ENCODE measurements around the gene COL4A2.
"Not testable (repeated sequence)": the region's sequence is repeated elsewhere in the genome, so short reads cannot be mapped to it uniquely, and the experiment has no call there.

Gene COL4A2

GRCh38 chr13:110450941-110451730 lies 144.1 kb downstream of the COL4A2 start:
- Histone ChIP-seq H3K4me1 (ENCODE audit: control insufficient read depth in 1 of 2, insufficient read depth in 1 of 2, low read depth in 1 of 2, low read length in 1 of 2) (no peaks in the 10 kb centered on the region), H3K9me3 (no peaks in the 10 kb centered on the region), H3K27ac (no peak overlapping the region), H3K4me3 (ENCODE audit: low read depth in 1 of 2, low read length in 1 of 2) (no peak overlapping the region), H3K36me3 (no peaks in the 10 kb centered on the region), H3K27me3 (no peaks in the 10 kb centered on the region)
- no peak for TF ChIP-seq CTCF (IDR thresholded peaks at IDR 0.05)

- not testable (repeated sequence) for H3K4me1 ChIP-seq (ENCODE audit: control insufficient read depth in 1 of 2, insufficient read depth in 1 of 2, low read depth in 1 of 2, low read length in 1 of 2); H3K36me3 ChIP-seq; H3K27me3 ChIP-seq; H3K4me3 ChIP-seq (ENCODE audit: low read depth in 1 of 2, low read length in 1 of 2); H3K9me3 ChIP-seq; H3K27ac ChIP-seq
Observed at GRCh38 chr13:110453091-110453490, 146.0 kb downstream of the COL4A2 start.

- no peaks in the 10 kb centered on the region for H3K36me3 ChIP-seq
- no peak for TF ChIP-seq CTCF (IDR thresholded peaks at IDR 0.05)
- peaks cover 9% of the 10 kb centered on the region for H3K27me3 ChIP-seq
- H3K4me3 ChIP-seq (ENCODE audit: low read depth in 1 of 2, low read length in 1 of 2) = no peak overlapping the region
- H3K4me1 ChIP-seq (ENCODE audit: control insufficient read depth in 1 of 2, insufficient read depth in 1 of 2, low read depth in 1 of 2, low read length in 1 of 2) = no peaks in the 10 kb centered on the region
- H3K27ac ChIP-seq = no peak overlapping the region
- no peaks in the 10 kb centered on the region for H3K9me3 ChIP-seq
Observed at GRCh38 chr13:110453797-110454196, 146.7 kb downstream of the COL4A2 start.

GRCh38 chr13:110454227-110454859 lies 147.3 kb downstream of the COL4A2 start:
- Histone ChIP-seq H3K27me3 (peaks cover 9% of the 10 kb centered on the region), H3K4me1 (ENCODE audit: control insufficient read depth in 1 of 2, insufficient read depth in 1 of 2, low read depth in 1 of 2, low read length in 1 of 2) (no peaks in the 10 kb centered on the region), H3K9me3 (no peaks in the 10 kb centered on the region), H3K36me3 (no peaks in the 10 kb centered on the region), H3K27ac (no peak overlapping the region), H3K4me3 (ENCODE audit: low read depth in 1 of 2, low read length in 1 of 2) (no peak overlapping the region)
- no peak for TF ChIP-seq CTCF (IDR thresholded peaks at IDR 0.05)

GRCh38 chr13:110454956-110455355 lies 147.9 kb downstream of the COL4A2 start:
- peaks cover 9% of the 10 kb centered on the region for H3K27me3 ChIP-seq
- no peaks in the 10 kb centered on the region for H3K9me3 ChIP-seq
- H3K36me3 ChIP-seq = no peaks in the 10 kb centered on the region
- no peak overlapping the region for H3K27ac ChIP-seq
- TF ChIP-seq CTCF (IDR thresholded peaks at IDR 0.05) = no peak
- H3K4me1 ChIP-seq (ENCODE audit: control insufficient read depth in 1 of 2, insufficient read depth in 1 of 2, low read depth in 1 of 2, low read length in 1 of 2) = no peaks in the 10 kb centered on the region
- H3K4me3 ChIP-seq (ENCODE audit: low read depth in 1 of 2, low read length in 1 of 2) = no peak overlapping the region

GRCh38 chr13:110455444-110455843 lies 148.4 kb downstream of the COL4A2 start:
- H3K9me3 ChIP-seq = no peaks in the 10 kb centered on the region
- H3K27ac ChIP-seq = no peak overlapping the region
- no peak overlapping the region for H3K4me3 ChIP-seq (ENCODE audit: low read depth in 1 of 2, low read length in 1 of 2)
- no peak for TF ChIP-seq CTCF (IDR thresholded peaks at IDR 0.05)
- no peaks in the 10 kb centered on the region for H3K4me1 ChIP-seq (ENCODE audit: control insufficient read depth in 1 of 2, insufficient read depth in 1 of 2, low read depth in 1 of 2, low read length in 1 of 2)
- H3K27me3 ChIP-seq = peaks cover 9% of the 10 kb centered on the region
- no peaks in the 10 kb centered on the region for H3K36me3 ChIP-seq

Measured in neutrophil (primary cell).